ENCODE data around the gene CPB2.

DNA sequence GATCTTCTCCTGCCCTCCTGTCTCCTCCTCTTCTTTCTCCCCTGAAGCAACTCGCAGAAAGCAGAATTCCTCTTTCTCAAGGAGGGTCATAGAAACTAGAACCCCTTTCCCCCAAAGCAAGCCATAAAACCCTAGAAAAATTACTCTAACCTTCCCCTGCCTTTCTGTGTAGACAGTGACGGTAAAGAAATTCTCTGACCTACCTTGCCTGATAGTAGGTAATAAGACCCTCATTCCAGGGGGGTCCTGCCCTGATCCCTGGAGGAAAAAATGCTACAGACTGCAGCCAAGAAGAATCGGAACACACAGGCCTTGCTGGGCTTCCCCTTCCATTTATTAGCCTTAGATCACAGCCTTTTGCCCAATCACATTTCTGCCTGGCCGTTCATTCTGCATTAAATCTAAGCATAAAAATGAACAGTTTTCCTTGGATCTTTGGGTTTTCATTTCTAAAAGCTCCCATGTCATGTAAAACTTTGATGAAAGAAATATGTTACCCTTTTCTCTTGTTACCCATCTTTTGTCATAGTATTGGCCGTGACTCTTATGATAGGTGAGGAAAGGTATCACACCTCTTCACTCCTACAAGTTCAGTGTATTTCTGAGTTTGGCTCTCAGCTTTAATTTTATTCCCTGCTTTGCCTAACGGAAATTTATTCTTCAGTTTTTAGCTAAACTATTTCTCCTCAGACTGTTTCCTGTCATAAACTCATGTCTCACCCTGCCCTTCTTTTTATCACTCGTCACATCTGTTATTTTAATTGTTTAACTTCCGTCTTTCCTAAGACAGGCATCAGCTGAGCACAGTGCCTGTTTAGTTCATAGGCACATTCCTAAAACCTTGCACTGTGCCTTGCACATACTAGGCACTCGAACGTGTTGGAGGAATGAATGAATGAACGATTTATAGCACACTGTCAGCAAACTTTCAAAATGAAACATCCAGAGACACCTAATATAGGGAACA, 20.4 kb upstream of the CPB2 start:
- TF ChIP-seq, protein P1, sequence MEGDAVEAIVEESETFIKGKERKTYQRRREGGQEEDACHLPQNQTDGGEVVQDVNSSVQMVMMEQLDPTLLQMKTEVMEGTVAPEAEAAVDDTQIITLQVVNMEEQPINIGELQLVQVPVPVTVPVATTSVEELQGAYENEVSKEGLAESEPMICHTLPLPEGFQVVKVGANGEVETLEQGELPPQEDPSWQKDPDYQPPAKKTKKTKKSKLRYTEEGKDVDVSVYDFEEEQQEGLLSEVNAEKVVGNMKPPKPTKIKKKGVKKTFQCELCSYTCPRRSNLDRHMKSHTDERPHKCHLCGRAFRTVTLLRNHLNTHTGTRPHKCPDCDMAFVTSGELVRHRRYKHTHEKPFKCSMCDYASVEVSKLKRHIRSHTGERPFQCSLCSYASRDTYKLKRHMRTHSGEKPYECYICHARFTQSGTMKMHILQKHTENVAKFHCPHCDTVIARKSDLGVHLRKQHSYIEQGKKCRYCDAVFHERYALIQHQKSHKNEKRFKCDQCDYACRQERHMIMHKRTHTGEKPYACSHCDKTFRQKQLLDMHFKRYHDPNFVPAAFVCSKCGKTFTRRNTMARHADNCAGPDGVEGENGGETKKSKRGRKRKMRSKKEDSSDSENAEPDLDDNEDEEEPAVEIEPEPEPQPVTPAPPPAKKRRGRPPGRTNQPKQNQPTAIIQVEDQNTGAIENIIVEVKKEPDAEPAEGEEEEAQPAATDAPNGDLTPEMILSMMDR (IDR thresholded peaks at IDR 0.05; ENCODE audit: low read length) = no peak
- TF ChIP-seq EZH2 (IDR thresholded peaks at IDR 0.05; ENCODE audit: borderline replicate concordance, low read length) = no peak

All from OCI-LY1 (cell line).